IPS-20b (cell line): ENCODE results near the gene HACD2.
"Not testable (repeated sequence)": the region's sequence is repeated elsewhere in the genome, so short reads cannot be mapped to it uniquely, and the experiment has no call there.

Experiments
- H3K27ac ChIP-seq: one replicate; pipeline ENCODE4 v1.5.1; 2013; ENCODE audit warnings: low read length
- H3K27me3 ChIP-seq: 2 replicates; pipeline ENCODE4 v1.6.1; 2013; ENCODE audit warnings: mild to moderate bottlenecking, low read length, inconsistent platforms; ENCODE audit not compliant: insufficient read depth
- H3K36me3 ChIP-seq: 2 replicates; pipeline ENCODE4 v1.6.1; 2013; ENCODE audit warnings: low read depth, mild to moderate bottlenecking, inconsistent platforms, low read length, moderate library complexity; ENCODE audit not compliant: insufficient read depth
- H3K4me1 ChIP-seq: 2 replicates; pipeline ENCODE4 v1.6.1; 2013; ENCODE audit warnings: mild to moderate bottlenecking, control low read depth, inconsistent platforms, low read length, moderate library complexity; ENCODE audit not compliant: insufficient read depth
- H3K4me3 ChIP-seq: 2 replicates; pipeline ENCODE4 v1.5.1; 2013; ENCODE audit warnings: mild to moderate bottlenecking, low read length, inconsistent platforms
- H3K9ac ChIP-seq: 2 replicates; pipeline ENCODE4 v1.6.1; 2013; ENCODE audit warnings: low read depth, mild to moderate bottlenecking, inconsistent platforms, low read length, moderate library complexity
- H3K9me3 ChIP-seq: 2 replicates; pipeline ENCODE4 v1.6.1; 2013; ENCODE audit warnings: mild to moderate bottlenecking, low read depth, low read length, inconsistent platforms; ENCODE audit not compliant: insufficient read depth

The HACD2 gene

DNA sequence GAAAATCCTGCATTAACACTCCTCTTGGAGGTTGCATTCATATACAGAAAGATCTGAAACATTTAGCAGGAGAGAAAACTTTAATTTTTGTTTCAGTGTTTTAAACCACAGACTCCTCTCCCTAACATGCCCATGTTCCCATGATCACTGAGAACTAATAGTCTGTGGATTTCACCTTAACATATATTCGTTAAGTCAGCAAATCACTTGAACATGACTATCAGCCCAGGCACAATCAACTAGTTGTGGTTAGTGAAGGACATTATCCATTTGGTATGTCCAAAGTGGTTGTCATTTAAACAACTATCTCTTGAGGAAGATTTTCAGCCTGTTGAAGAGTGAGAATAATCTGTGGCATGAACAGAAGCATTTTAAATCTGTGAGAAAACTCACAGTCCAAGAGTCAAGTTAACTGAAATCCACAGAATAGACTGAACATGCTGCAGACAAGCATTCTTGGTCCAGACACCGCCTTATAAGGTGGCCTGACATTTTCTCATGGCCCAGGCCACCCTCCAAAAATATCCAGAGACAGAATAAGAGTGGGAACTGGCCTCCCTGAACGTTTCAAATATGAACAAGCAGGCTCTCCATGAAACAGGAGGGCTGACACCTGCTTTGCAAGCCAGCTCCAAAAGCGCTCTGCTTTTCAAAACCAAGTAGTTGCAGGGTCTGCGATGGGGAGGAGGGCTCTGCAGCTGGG, 96.1 kb downstream of the HACD2 start:
- no peak overlapping the region for H3K27ac ChIP-seq
- no peaks in the 10 kb centered on the region for H3K27me3 ChIP-seq
- no peak overlapping the region for H3K4me3 ChIP-seq
- H3K9me3 ChIP-seq, result no peaks in the 10 kb centered on the region
- no peaks in the 10 kb centered on the region for H3K4me1 ChIP-seq
- no peak overlapping the region for H3K9ac ChIP-seq
- peaks cover 6% of the 10 kb centered on the region; the same call in 1 of the 2 replicates for H3K36me3 ChIP-seq

DNA sequence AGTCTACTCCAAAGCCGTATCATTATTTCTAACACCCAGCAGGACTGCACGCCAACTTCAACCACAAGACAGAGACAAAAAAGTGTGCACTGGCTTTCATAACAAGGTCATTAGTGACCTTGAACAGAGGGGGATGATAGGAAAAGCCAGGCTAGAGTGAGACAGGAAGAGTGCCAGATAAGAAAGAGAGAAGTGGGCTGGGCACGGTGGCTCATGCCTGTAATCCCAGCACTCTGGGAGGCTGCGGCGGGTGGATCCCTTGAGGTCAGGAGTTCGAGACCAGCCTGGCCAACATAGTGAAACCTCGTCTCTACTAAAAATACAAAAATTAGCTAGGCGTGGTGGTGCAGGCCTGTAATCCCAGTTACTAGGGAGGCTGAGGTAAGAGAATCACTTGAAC, 97.8 kb downstream of the HACD2 start:
- H3K9ac ChIP-seq, H3K4me3 ChIP-seq, H3K9me3 ChIP-seq, H3K4me1 ChIP-seq, H3K27ac ChIP-seq, H3K36me3 ChIP-seq, H3K27me3 ChIP-seq: not testable (repeated sequence)

DNA sequence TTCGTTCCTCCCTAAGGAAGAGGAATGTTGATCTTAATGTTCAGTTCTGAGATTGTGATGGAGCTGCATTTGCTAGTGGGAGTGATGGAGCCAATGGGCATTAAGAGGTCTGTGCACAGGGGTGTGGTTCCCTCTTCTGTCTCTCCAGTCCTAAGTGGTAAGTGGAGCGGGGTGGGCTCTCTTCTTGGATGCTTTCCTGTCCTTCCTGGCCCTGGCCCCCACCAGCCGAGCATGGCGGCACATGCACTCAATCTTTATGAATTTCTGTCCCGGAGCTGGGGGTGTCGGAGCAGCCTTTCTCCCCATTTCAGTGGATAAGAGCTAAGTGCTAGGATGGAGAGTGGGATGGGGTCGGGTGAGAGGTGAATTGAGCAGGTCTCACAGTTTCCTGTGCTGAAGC, 98.4 kb downstream of the HACD2 start:
- Histone ChIP-seq H3K9ac (no peak overlapping the region), H3K4me3 (no peak overlapping the region), H3K27ac (no peak overlapping the region), H3K4me1 (no peaks in the 10 kb centered on the region), H3K9me3 (no peaks in the 10 kb centered on the region), H3K36me3 (peaks cover 6% of the 10 kb centered on the region; the same call in 1 of the 2 replicates), H3K27me3 (no peaks in the 10 kb centered on the region)

DNA sequence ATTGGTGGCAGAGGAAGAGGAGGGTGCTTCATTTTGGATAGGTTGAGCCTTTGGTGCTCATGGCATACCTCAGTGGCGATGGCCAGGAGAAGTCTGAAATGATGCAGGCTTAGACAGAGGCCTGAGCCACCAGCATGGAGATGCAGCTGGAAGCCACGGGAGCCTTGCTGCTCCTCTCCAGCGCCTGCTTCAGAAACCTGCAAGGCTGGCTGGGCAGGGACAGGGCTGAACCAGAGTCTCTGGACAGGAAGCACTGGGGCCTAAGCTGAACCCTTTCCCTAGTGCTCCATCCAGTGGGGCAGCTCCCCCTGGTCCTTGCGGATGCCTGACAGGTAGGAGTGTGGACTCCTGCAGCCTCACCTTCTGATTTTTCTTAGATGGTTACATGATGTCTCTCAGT, 99.3 kb downstream of the HACD2 start:
- Histone ChIP-seq H3K36me3 (peaks cover 4% of the 10 kb centered on the region; the same call in 1 of the 2 replicates), H3K27me3 (no peaks in the 10 kb centered on the region), H3K4me3 (no peak overlapping the region), H3K27ac (no peak overlapping the region), H3K9me3 (no peaks in the 10 kb centered on the region), H3K9ac (no peak overlapping the region), H3K4me1 (no peaks in the 10 kb centered on the region)

DNA sequence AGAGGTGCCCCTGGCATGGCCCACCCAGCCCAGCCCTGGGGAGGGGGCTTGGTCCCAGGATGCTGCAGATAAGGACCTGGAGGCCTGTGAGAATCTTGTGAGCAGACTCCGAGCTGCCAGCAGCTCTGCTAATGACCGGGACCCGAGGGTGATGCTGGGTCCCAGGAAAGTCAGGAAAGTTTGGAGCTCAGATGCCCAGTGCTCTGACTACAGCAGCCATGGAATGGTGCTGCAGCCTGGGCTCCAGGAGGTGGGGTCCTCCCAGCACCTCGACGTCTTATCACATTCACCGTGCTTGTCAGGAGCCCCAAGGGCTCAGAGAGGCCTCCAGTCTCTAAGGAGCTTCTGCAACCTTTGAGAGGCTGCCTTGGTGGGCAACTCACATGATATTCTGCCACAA, 101.7 kb downstream of the HACD2 start:
- no peak overlapping the region for H3K27ac ChIP-seq
- no peaks in the 10 kb centered on the region for H3K27me3 ChIP-seq
- no peaks in the 10 kb centered on the region for H3K36me3 ChIP-seq
- no peaks in the 10 kb centered on the region for H3K4me1 ChIP-seq
- H3K4me3 ChIP-seq, result no peak overlapping the region
- no peaks in the 10 kb centered on the region for H3K9me3 ChIP-seq
- H3K9ac ChIP-seq, result no peak overlapping the region

DNA sequence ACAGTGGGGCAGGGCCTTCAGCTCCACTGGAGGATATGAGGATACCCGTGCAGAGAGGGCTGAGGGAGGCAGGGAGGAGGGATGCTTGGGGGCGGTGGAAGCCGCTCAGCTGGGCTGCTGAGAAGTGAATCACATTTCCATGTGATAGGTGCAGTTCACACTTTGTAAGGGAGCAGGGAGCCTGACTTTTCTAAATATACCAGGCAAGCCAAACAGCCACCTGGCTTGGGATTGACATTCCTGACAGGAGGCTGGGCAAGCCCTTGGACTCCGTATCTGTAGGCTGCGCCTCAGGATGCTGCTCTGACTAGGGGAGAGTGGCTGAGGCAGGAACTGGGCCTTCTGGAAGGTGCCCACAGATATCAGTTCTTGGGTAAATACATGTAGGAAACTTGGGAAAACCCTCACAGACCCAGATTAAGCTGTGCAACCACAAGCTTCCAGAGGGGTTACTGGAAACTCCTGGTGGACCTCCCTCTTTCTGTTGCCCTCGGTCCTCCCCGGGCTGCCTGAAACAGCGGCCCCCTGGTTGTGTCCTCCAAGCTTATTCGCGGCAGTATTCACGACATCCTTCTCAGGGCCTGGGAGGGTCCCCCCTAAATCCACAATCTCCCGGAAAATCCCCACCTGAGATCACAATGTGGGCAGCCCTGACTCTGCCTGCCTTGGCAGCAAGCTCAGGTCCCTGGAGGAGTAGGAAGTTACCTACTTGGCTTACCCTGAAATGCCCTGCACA, 103.0 kb downstream of the HACD2 start:
- H3K4me1 ChIP-seq, result no peaks in the 10 kb centered on the region
- H3K27ac ChIP-seq, result no peak overlapping the region
- no peak overlapping the region for H3K4me3 ChIP-seq
- H3K9ac ChIP-seq, result no peak overlapping the region
- no peaks in the 10 kb centered on the region for H3K27me3 ChIP-seq
- H3K9me3 ChIP-seq, result no peaks in the 10 kb centered on the region
- H3K36me3 ChIP-seq, result no peaks in the 10 kb centered on the region

DNA sequence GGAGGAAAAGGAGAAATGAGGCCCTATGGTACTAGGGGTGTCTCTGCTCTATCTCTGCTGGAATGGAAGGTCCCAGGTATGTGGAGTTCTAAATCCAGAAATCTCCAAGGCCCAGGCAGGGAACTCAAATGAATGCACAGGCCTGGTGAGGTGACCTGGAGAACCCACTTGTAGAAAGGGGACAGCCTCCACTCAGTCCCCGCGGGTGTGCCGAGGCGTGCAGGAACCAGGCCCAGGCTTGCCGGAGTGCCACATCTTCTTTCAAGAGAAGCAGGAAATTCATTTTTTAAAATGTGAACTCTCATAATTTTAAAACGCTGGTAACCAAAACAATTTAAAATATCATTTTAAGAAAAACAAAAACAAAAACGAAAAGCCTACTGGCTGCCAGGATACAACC, 103.8 kb downstream of the HACD2 start:
- Histone ChIP-seq H3K27ac (no peak overlapping the region), H3K9ac (no peak overlapping the region), H3K4me3 (no peak overlapping the region), H3K27me3 (no peaks in the 10 kb centered on the region), H3K9me3 (no peaks in the 10 kb centered on the region), H3K36me3 (no peaks in the 10 kb centered on the region), H3K4me1 (no peaks in the 10 kb centered on the region)

DNA sequence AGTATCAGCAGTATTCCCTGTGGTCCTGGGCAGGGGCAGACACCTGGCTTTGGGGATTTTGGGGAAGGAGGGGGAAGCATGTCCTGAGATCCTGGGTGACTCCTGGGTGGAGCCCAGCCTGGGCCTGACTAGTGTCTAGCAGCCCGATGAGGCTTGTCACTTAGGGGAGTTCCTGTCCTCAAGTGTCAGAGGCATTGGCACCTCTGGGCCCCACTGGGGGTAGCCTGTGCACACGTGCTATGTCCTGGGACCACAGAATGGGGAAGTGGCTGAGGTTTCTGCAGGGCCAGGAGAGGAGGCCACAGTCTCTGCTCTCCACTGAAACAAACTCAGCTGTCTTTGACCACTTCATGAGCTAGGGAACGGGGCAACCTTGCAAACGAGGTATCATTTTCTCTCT, 104.4 kb downstream of the HACD2 start:
- Histone ChIP-seq H3K4me3 (no peak overlapping the region), H3K9ac (no peak overlapping the region), H3K36me3 (no peaks in the 10 kb centered on the region), H3K27ac (no peak overlapping the region), H3K27me3 (no peaks in the 10 kb centered on the region), H3K9me3 (no peaks in the 10 kb centered on the region), H3K4me1 (no peaks in the 10 kb centered on the region)

DNA sequence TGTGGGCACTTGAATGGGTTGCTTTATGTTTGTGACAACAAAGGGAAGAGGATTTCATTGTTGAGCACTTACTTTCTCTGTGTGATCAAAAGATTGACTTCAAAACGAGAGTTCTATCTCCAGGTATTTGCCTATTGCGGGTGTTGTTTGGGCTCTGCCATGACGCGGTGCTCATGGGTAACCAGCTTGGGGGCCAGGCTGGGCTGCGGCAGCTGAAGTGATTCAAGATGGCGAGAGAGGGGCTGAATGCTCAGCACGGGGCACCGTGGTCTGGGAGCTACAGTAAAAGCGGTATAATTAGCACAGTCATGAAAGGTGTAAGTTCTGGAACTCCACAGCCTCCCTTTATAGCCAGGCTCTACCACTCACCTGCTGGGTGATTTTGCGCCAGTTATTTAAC, 105.0 kb downstream of the HACD2 start:
- H3K4me1 ChIP-seq, result no peaks in the 10 kb centered on the region
- no peak overlapping the region for H3K4me3 ChIP-seq
- no peaks in the 10 kb centered on the region for H3K9me3 ChIP-seq
- H3K27me3 ChIP-seq, result no peaks in the 10 kb centered on the region
- H3K36me3 ChIP-seq, result no peaks in the 10 kb centered on the region
- H3K9ac ChIP-seq, result no peak overlapping the region
- no peak overlapping the region for H3K27ac ChIP-seq

DNA sequence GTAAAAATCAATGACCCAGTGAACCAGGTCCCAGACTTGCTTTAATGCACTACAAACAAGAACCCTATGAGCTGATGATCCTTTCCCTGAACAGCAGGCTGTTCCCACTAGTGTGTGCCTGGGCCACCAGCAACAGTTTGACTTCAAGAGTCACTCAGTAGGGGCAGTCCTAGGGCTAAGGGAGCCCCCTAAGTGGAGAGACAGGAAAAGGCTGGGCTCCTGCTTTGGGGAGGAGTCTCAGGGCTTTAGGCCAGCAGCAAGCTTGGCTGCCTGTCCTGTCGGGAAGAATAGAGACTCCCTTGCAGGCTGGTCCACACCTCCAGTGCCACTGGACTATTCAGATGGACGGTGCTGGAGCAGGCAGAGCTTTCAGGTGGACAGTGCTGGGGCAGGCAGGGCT, 106.5 kb downstream of the HACD2 start:
- H3K27me3 ChIP-seq, result no peaks in the 10 kb centered on the region
- H3K27ac ChIP-seq, result no peak overlapping the region
- no peak overlapping the region for H3K4me3 ChIP-seq
- H3K9me3 ChIP-seq, result no peaks in the 10 kb centered on the region
- H3K36me3 ChIP-seq, result no peaks in the 10 kb centered on the region
- no peaks in the 10 kb centered on the region for H3K4me1 ChIP-seq
- H3K9ac ChIP-seq, result no peak overlapping the region

DNA sequence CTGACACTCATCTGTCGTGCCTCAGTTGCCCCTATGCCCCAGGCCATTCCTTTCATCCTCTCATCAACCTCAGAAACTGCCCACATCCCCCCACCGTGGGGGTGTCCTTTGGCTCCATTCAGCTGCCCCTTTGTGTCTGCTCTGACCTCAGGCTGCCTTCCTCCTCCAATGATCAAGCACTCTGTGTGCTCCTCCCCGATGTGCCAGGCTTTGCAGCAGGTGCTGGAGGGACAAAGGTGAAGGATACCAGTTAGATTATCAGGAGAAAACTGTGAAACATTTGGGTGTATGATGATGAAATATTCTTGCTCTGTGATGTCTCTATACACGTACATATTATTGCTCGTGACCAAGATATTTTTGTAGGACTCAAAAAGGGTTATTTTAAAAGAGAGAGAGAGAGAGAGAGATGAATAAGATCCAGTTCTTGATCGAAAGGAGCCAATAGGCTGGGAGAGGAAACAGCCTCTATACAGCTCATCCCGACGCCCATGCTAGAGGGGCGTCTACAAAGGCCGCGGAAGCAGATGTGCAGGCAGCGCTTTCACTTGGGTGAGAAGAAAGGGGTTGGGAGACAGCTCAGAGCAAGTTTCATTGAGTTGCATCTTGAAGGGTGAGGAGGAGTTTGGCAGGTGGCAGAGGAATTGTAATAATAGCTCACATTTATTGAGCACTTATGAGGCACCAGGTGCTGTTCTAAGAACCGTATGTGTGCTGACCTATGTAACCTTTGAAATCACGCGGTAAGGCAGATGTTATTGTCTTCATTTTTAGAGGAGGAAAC, 107.7 kb downstream of the HACD2 start:
- H3K36me3 ChIP-seq, result no peaks in the 10 kb centered on the region
- H3K27ac ChIP-seq, result no peak overlapping the region
- no peak overlapping the region for H3K9ac ChIP-seq
- no peaks in the 10 kb centered on the region for H3K27me3 ChIP-seq
- H3K9me3 ChIP-seq, result no peaks in the 10 kb centered on the region
- no peak overlapping the region for H3K4me3 ChIP-seq
- no peaks in the 10 kb centered on the region for H3K4me1 ChIP-seq

DNA sequence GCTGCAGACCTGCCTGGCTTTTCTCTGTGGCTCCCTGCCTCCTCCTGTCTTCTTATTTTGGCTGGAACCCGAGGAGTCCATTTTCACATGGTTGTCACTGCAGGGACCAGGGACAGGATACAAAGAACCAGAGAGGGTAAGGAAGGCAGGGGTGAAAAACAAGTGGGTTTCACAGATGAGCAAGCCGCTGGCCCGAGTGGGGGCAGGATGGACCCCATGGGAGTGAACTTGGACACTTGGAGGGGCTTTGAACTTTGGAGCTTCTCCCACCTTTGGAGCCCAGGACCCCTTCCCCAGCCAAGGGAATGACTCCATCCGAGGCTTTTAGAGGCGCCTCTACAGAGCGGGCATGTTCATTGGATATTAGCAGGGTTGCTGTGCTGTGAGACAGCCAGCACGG, 109.1 kb downstream of the HACD2 start:
- Histone ChIP-seq H3K9me3 (no peaks in the 10 kb centered on the region), H3K4me1 (no peaks in the 10 kb centered on the region), H3K36me3 (no peaks in the 10 kb centered on the region), H3K9ac (no peak overlapping the region), H3K27ac (no peak overlapping the region), H3K4me3 (no peak overlapping the region), H3K27me3 (no peaks in the 10 kb centered on the region)
